CD4-positive, alpha-beta T cell treated with Interleukin-17A for 4 hours (primary cell): Measurements from ENCODE around the gene S1PR1.
A peak's percentile ranks its signal among the peaks of the same experiment; 100 is the strongest.

ENCODE experiments used
- DNase-seq: peaks from one replicate; pipeline ENCODE4 v3.0.0-alpha.2; 2020; ENCODE audit warnings: mixed read lengths

Gene S1PR1

DNA sequence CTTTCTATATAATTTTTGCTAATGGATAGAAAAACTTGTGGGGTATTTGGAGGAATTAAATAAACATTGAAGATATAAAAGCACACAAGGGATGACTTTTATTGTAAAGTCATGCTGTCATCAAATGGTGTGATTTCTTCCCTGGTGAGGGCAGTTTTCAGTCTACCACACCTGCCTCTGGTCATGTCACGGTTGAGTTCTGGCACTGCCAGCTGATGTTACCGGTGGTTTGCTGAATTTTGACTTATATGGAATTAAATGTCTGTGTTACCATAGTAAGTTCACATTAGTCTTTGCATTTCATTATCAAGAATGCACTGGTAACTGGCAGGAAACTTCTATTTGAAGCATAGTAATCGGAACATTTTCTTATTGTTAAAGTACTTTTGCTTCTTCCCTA lies 13.4 kb downstream of the S1PR1 start:
- no peak for DNase-seq

DNA sequence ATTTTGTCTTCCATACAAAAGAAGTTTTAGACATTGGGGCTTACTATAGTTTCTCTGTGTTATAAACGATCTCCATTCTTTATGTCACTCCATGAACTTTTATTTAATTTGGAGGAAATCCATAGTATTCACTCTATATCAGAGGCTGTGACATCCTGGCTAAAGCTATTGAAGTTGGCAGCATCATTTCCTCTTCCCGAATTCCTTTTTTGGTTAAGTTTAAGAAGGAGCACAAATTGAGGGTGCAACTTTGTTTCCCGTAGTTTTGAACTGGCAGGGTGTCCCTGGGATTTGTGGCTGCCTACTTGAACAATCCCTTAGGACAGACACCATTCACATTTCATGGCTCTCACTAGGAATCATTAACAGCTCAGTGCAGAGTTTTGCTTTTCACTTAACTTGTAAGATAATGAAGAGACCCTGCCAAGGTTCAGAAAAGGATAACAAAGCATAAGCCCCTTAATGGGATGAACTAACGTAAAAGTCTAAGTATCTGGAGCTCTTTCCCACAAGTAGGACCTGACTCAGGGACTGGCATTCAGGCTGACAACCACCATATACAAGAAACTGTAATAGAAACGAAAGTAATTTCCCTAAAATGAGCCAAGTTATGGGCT lies 13.9 kb downstream of the S1PR1 start:
- no peak for DNase-seq

DNA sequence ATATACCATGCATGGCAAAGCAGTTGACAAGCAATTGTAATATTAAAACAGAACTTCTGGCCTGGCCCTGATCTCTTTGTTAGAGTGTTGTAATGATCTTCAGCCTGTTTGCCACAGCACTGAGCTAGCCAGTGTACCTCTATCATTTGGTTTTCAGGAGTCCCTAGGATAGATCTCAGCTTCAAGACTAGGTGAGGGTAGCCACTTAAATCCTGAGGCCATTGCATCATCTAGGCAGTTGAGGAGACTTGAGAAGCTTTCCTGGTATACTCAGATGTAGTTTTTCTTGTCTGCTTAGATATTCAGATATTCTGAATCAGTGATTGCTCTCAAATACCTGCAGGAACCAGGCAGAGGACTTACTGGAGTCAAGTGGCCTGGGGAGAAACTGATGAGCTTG lies 14.7 kb downstream of the S1PR1 start:
- DNase-seq = no peak

DNA sequence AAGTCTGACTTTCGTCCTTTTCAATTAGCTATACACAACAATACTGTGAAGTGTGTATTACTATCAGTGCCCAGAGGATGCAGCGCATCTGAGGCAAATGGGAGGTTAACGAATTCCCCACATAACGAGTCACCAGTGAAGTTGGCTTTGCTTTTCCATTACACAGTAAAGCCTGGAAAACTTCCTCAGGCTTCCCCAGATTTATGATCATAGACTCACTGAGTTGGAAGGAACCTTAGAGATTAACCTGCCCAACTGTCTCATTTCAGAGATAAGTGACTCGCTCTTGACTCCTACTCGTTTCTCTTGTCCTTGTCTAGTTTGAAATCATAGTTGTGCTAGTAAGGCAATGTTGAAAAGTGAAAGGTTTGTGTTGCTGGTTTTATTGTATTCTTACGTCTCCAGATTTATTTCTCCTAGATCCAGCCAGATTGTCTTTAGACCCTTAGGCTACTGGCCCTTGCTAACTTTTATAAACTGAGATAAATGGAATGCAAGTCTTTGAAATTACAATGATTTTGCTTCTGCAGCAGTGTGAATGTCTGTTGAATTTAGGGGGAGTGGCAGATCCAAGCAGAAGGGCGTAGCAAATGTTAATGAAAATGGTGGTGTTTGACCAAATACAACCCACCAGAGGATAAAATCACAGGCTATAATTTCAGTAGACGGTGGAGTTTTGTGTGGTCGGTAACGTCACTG lies 17.3 kb downstream of the S1PR1 start:
- no peak for DNase-seq

DNA sequence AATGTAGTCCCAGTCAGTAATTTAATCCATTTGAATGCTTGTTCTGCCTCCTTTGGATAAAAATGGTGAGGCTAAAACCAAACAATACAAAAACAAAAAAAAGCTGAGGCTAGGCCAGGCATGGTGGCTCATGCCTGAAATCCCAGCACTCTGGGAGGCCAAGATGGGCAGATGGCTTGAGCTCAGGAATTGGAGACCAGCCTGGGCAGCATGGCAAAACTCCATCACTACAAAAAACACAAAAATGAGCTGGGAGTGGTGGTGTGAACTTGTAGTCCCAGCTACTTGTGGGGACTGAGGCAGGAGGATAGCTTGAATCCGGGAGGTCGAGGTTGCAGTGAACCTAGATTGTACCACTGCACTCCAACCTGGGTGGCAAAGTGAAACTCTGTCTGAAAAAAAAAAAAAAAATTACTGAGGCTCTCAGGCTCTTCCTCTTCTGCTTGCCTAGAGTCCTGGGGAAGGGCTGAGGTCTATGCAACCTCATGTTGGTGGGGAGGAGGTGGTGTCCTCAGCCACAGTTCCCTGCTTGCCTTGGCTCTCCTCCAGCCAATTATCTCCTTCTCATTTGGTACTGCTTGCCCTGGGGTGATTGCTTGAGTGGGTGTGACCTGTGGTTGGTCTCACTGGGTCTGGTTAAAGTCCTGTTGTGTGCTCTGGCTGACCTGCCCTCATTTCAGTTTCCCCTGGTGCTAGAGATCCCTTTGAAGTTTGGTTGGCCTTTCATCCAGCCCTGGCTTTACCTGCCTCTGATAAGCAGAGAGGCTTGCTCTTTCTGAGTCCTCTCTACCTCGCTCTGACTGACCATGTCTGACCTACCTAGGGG lies 20.9 kb downstream of the S1PR1 start:
- DNase-seq = peak; percentile 51

DNA sequence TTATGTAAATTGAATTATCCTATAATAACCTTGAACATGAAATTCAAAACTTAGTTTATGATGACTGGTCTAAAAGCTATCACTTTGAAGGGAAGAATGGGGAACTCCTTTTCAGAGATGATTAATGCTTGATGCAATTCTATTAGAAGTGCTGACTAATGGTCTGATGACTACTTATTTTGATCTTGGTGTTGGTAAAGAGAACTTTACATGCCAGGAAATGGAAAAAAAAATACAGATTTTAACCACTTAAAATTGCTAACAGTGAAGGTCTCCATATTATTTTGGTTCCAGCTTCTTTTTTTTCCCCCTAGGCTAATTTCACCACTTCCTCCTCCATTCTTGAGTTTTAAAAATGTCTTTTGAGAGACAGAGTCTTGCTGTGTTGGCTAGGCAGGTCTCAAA lies 22.9 kb downstream of the S1PR1 start:
- DNase-seq = no peak

DNA sequence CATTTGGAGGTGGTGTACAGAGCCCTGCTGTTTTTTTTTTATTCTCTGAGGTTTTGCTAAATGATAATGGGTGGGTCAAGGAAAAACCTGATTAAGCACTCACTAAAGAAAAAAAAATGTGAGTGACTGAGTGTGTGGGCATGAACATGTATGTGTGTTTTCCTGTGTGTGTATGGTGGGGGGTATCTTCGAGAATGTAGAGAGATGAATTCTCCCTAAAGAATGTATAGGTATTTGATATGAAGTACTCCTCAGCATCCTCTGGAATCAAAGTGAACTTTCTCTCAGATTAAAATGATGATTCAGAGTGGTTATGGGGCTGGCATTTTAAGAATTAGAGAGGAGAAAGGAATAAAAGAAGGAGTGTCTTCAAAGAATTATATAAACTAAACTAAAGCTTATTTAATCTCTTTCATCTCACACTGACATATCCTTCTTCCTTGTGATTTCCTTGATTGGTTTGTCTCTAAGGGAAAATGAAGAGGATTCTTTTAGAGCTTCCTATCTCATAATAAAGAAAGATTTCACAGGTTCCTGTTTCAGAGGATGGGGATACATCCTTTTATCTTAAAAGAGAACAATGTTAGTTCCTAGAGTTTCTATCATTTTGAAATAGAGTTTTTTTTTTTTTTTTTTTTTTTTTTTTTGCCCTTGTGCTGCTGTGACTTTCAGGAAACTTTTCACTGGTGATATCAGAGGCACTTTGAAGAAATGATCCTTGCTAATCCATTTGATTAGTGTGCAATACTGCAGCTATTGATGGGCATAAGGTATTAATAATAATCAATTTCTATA lies 23.9 kb downstream of the S1PR1 start:
- DNase-seq = no peak

DNA sequence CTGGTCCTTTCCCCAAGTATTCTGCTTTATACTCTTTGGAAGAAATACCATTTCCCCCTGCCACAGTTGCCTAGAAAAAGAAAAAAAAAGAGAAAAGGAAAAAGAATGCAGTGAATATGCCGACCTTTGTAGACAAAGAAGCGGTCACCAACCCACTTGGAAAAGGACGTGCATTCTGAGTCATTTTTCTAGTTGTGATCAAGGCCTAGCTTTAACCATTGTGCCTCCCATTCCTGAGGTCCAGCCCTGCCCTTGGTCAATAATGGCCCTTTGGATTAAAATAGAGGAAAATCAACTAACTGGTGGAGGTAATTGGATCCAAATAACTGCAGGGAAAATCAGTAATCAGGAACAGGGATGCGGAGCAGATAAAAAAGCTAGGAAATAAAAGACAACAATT lies 24.8 kb downstream of the S1PR1 start:
- no peak for DNase-seq

DNA sequence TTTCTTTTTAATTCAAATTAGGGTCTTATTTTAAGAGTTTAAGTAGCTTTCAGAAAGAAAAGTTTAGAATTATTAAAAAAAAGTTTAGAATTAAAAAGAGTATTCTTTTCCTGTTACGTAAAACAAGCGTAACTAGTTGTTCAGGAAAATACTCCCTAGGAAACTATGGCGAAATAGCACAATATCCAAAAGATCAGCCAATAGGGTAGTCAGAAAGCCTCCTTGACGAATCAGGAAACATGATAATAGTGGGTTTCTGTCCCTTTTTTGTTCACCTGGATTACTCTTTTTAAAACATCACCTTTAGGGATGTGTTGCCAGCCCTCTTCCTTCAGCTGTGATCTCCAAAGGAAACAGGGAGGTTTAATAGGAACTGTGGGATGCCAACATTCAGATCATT lies 25.2 kb downstream of the S1PR1 start:
- DNase-seq = no peak

DNA sequence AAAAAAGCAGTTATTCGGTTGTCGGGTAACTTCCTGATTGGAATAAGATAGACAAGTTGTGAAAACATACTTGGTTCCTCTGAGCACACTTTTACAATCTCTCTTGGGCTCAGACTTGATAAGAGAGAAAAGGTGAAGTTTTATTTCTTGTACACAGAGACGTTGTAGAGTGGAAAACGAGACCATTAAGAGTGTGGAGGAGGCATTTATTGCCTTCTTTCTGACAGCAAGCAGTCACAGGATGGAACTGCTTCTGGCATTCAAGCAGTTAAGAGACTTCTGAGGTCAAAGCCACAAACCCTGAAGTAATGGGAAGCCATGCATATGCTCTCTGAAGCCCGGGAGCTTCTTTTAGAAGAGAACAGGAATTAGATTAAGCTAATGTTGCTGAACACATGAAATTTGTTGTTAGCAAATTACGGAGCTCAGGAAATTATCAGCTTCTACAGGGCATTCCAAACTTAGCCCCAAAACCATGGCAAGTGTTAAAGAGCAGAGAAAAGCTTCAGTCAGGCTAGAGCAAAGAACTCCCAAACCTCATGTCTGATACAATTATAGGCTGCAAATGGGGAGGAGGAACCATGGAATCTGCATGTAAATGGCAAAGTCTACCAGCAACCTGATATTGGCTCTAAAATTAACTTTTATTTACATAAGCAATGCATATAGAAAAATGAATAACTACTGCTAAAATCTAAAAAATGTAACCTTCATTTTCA lies 26.0 kb downstream of the S1PR1 start:
- peak; percentile 44 for DNase-seq

DNA sequence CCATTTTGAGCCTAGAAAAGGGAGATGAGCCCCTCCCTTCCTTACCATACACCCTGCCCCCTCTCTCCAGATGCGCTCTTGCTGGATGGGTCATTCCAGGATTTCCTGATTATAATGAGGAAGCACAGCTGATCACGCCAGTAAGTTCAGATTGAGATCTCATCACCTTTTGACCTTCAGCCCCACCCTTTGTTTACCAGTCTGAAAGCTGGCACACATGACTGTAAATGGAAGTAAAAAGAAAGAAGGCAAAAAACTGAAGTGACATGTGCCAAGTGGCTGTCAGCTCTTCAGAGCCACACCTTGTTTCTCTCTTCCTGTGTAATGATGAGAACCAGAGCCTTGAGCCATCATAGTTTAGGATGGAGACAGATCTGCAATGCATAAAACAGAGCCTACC lies 27.9 kb downstream of the S1PR1 start:
- DNase-seq = peak; percentile 48

DNA sequence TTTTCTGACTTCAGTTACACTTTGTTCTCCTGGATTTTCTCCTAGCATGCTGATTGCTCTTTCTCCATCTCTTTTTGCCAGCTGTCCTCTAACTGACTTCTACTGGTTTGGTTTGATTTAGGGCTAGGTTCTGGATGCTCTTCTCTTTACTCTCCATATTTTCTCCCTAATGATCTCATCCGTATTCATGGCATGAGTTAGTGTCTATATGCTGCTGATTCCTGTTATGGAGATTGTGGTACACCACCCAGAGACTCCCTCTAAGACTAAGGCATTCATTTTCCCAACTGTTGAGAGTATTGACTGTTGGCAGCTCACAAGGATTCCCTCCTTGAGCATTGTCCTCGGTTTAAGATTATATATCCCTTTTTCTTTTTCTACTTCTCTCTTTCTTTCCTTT lies 28.9 kb downstream of the S1PR1 start:
- DNase-seq = no peak

DNA sequence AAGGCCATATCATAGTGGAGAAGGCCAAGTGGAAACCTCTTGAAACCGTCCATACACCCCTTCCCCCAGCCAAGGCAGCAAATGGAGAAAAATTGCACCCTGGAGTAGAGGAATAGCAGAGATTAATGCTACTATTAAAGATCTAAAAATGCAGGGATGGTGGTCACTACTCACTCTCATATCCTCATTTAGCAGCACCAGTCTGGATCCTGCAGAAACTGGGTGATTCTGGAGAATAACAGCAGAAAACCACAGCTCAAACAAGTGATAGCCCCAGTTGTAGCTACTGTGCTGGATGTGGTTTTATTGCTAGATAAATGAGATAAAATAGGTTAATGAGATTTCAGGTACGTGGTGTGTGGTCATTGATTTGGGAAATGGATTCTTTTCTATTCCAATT lies 30.3 kb downstream of the S1PR1 start:
- DNase-seq = no peak

DNA sequence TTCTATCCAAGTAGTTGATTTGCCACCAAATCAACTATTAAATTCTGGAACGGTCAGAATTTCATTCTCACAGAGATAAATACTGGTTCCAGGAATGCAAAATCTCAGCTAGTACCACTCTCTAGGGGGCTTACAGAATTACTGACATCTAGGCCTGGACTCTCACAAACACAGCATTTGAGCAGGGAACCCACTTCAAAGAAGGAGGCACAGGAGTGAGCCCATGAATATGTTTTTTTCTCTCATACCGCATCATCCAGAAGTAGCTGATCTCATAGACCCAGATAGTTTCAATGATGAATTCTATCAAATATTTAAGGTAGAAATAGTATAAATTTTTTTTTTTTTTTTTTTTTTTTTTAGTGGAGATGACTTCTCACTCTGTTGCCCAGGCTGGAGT lies 32.1 kb downstream of the S1PR1 start:
- DNase-seq = no peak

DNA sequence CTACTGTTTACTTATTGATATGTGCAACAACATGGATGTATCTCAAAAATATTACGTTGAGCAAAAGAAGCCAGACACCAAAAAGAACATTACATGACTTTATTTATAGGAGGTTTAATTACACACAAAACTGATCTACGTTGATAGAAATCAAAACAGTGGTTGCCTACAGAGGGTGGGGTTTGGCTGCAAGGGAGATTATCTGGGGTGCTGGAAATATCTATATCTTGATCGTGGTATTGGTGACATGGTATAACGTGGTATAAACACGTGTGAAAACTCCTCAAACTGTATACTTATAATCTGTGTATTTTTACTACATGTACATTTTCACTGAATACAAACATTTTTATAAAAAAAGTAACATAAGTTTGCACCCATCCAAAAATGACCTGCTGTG lies 38.9 kb downstream of the S1PR1 start:
- no peak for DNase-seq

DNA sequence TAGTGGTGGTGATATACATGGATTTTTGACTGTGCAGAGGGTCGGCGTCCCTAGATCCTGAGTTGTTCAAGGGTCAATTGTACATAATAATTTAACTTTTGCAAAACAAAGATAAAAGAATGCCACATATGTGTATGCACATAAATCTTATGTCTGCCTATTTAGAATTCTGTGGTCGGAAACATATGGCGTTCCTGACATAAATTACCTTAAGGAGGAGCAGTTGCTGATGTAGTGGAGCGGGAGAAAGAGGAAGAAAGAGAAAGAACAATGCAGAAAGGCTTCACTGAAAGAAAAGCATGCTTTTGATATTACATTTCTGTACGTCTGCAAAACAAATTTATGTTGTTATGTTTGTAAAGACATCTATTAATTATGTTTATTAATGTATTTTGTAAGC lies 40.0 kb downstream of the S1PR1 start:
- DNase-seq = no peak

DNA sequence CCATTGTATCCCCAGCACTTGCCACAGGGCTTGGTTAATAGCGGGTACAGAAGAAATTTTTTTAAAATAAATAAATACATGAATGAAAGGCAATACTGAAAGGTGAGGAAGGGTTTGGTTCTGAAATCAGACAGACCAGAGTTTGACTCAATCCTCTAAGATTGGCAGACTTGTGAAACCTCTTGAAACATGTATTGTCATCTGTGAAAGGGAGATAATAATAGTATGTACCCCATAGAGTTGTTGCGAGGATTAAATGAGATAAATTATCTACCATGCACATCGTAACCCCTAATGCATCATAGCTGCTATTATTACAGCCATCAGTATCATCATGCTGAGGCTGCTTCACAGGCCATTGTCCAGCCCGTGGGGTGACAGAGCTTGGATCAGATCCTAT lies 41.4 kb downstream of the S1PR1 start:
- DNase-seq = no peak

DNA sequence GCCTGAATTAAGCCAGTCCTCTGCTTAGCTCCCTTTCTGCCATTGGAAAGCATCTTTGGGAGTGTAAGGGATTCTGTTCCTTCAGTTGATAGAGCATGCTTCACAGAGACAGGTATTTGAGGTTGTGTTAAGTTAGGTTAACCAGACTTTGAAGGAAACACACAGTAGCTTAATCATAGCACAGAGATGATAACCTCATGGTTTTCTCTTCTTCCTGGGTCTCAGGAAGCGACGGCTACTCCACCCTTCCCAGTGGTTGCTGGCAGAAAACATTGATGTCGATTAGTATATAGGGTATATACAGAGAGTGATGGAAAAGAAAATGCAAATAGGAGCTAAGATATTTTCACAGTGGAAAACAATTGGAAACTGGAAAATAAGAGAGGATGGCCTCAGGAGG lies 42.0 kb downstream of the S1PR1 start:
- peak; percentile 64 for DNase-seq

DNA sequence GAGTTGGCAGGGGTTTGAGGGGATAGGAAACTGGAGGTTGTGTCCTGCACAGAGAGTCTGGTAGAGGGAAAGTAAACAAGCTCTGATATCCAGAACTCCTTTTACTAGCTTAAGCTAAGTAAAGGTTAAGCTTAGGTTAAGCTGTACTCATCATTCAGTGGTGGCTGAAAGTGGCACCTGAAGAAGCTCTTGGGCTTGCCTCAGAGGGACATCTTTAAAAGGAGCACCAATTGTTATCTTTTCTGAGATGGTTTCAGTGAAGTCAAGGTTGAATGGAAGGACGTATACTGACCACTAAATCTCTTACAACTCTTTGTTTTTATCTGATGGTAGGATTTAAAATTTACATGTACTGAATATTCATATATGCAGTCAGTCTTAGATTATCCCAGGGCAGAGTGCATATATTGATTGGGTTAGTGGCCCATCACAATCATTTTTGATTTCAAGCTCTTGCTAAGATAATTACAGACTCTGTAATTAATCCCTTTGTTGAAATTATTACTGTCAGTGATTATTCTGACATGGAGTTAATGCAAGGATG lies 43.3 kb downstream of the S1PR1 start:
- no peak for DNase-seq

DNA sequence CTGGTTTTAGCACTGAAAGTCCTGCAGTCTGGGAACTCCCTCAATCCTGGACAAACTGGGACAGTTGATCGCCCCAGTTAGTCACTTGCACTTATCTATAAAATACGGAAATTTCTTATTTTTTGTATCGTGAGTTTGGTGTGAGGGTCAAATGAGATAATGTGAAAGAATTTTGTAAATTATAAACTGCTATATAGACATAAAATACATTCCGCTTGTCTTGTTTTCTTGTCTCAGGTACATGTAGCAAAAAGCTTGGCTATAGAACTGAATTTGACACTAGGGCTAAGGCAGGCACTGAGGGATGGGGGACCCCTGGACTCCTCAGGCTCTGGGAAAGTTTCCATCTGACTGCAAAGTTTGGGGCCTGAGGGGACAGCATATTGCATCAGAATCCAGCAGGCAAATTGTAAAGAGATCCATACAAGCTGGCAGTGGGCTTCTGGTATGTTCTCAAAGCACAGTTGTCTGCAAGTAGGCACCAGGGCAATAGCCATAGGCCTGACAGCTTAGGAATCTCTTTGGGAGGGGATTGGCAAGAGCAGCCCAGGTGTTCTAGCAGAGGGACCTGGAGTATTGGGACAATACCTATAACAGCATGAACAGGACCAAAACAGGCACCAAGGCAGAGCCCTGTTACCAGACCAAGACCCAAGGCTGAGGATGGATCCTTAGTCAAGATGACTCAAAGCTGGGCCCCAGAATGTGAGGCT lies 44.3 kb downstream of the S1PR1 start:
- DNase-seq = peak; percentile 38

DNA sequence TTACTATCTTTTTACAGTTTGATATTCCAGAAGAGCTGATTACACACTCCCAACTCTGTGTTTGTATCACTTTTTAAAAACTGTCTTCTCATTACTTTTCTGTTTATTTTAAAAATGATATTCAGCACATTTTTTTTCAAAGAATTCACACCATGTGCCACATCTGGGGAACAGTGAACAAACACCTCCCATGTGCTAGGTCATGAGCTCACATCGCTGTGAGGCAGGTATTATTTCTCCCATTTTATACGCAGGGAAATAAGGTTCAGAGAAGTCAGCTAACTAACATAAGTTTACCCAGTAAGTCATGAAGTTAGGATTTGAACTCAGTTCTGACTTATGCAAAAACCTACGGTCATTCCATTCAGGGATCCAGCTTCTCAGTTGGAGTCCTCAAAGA lies 44.9 kb downstream of the S1PR1 start:
- DNase-seq = no peak
